H1 (cell line): ENCODE measurements around the gene KIF21A. TPM values are rescaled to one million over a fixed set of nuclear protein-coding genes. Genes with fewer than 3 reads are reported as not detected.

Experiments used
- CTCF ChIA-PET: fragments of 300-600 bp; sonication (Branson Sonifier 250); formaldehyde crosslinking; loops from one replicate; lab custom pipeline; 2021; ENCODE audit not compliant: partially characterized antibody; lab: Charles Lee
- POLR2A ChIA-PET: fragments of 300-600 bp; sonication (Branson Sonifier 250); formaldehyde crosslinking; loops from one replicate; lab custom pipeline; 2021; ENCODE audit warnings: inconsistent platforms; ENCODE audit not compliant: partially characterized antibody; lab: Charles Lee
- DNase-seq, 2 experiments: peaks; one replicate each; pipeline versions ENCODE4 v3.0.0 to v3.0.0-alpha.2; 2010 to 2022; ENCODE audit warnings: low spot score in 2 of 2, low read depth in 1 of 2, mixed read lengths in 1 of 2
- FAIRE-seq: peaks from 2 replicates; lab custom pipeline; 2011; peaks lifted over from hg19 to GRCh38; lab: Jason Lieb, UNC
- H2AFZ ChIP-seq: 2 replicates; pipeline ENCODE4 v1.8.1; 2012; ENCODE audit warnings: low read length, inconsistent platforms
- H2AK5ac ChIP-seq: 2 replicates; pipeline ENCODE4 v1.6.1; 2013; ENCODE audit warnings: low read depth, low read length
- H2BK120ac ChIP-seq: replicated peaks from 2 replicates; pipeline ENCODE3; 2013; ENCODE audit warnings: low read depth, low read length, inconsistent platforms
- H2BK12ac ChIP-seq: 2 replicates; pipeline ENCODE4 v1.6.1; 2013; ENCODE audit warnings: low read depth, low read length
- H2BK15ac ChIP-seq: 2 replicates; pipeline ENCODE4 v1.6.1; 2013; ENCODE audit warnings: low read length
- H2BK20ac ChIP-seq: 2 replicates; pipeline ENCODE4 v1.6.1; 2013; ENCODE audit warnings: low read length
- H2BK5ac ChIP-seq: 2 replicates; pipeline ENCODE4 v1.6.1; 2013; ENCODE audit warnings: low read depth, low read length
- H3K14ac ChIP-seq: 2 replicates; pipeline ENCODE4 v1.6.1; 2013; ENCODE audit warnings: inconsistent platforms; ENCODE audit not compliant: insufficient read length
- H3K18ac ChIP-seq: 2 replicates; pipeline ENCODE4 v1.6.1; 2013; ENCODE audit warnings: low read length; ENCODE audit errors: extremely low read depth
- H3K23ac ChIP-seq: 2 replicates; pipeline ENCODE4 v1.6.1; 2013; ENCODE audit warnings: inconsistent platforms; ENCODE audit not compliant: insufficient read length
- H3K23me2 ChIP-seq: 2 replicates; pipeline ENCODE4 v1.6.1; 2013; ENCODE audit warnings: low read depth, low read length
- H3K27ac ChIP-seq: 2 replicates; pipeline ENCODE4 v1.6.1; 2011; ENCODE audit warnings: low read depth, low read length, inconsistent platforms
- H3K27me3 ChIP-seq, 4 experiments: replicated peaks in 1 of 4; 1 replicate in 1 of 4; 2 replicates in 3 of 4; pipeline versions ENCODE4 v1.6.1 to v1.8.1; 2011 to 2013; ENCODE audit warnings: low read length in 3 of 4, mild to moderate bottlenecking in 3 of 4, inconsistent platforms in 2 of 4, mixed read lengths in 2 of 4, moderate library complexity in 1 of 4; ENCODE audit not compliant: control insufficient read depth in 3 of 4, insufficient read depth in 3 of 4; ENCODE audit errors: extremely low read depth in 1 of 4
- H3K36me3 ChIP-seq, 4 experiments: 2 replicates each; pipeline versions ENCODE4 v1.6.1 to v1.8.1; 2011 to 2013; ENCODE audit warnings: mild to moderate bottlenecking in 4 of 4, low read length in 3 of 4, moderate library complexity in 2 of 4, control low read depth in 1 of 4, inconsistent platforms in 1 of 4; ENCODE audit not compliant: insufficient read depth in 4 of 4, control insufficient read depth in 2 of 4
- H3K4ac ChIP-seq: replicated peaks from 2 replicates; pipeline ENCODE3; 2013; ENCODE audit warnings: low read length, low read depth, mixed read lengths, inconsistent platforms; ENCODE audit not compliant: insufficient read length
- H3K4me1 ChIP-seq, 4 experiments: replicated peaks in 1 of 4; 1 replicate in 1 of 4; 2 replicates in 3 of 4; pipeline versions ENCODE4 v1.6.1 to v1.8.1; 2011 to 2013; ENCODE audit warnings: low read length in 3 of 4, inconsistent platforms in 2 of 4, mixed read lengths in 1 of 4; ENCODE audit not compliant: insufficient read depth in 4 of 4, control insufficient read depth in 3 of 4
- H3K4me2 ChIP-seq, 2 experiments: 2 replicates each; pipeline versions ENCODE4 v1.6.1 to v1.8.1; 2011 to 2013; ENCODE audit warnings: low read depth in 2 of 2, low read length in 2 of 2, control low read depth in 1 of 2, inconsistent platforms in 1 of 2, mild to moderate bottlenecking in 1 of 2; ENCODE audit not compliant: insufficient read depth in 1 of 2
- H3K4me3 ChIP-seq, 4 experiments: fragments of 200-600, 300-600 bp in 1 of 4; sonication (generic), shearing (Covaris generic), sonication (Bioruptor Twin) in 1 of 4; 2 replicates each; pipeline versions ENCODE4 v1.5.1 to v1.8.1; 2011 to 2016; ENCODE audit warnings: low read length in 4 of 4, low read depth in 3 of 4, control low read depth in 2 of 4, inconsistent platforms in 2 of 4, mild to moderate bottlenecking in 2 of 4, mixed read lengths in 1 of 4, moderate library complexity in 1 of 4; ENCODE audit not compliant: insufficient read depth in 2 of 4; ENCODE audit errors: extremely low read depth in 1 of 4
- H3K56ac ChIP-seq: replicated peaks from 2 replicates; pipeline ENCODE3; 2013; ENCODE audit warnings: low read depth, mild to moderate bottlenecking, mixed read lengths, low read length, inconsistent platforms; ENCODE audit not compliant: insufficient read length
- H3K79me1 ChIP-seq: 2 replicates; pipeline ENCODE4 v1.6.1; 2013; ENCODE audit warnings: low read depth, low read length, control low read depth
- H3K79me2 ChIP-seq, 2 experiments: 2 replicates each; pipeline versions ENCODE4 v1.6.1 to v1.8.1; 2012 to 2013; ENCODE audit warnings: low read length in 2 of 2, mild to moderate bottlenecking in 2 of 2, inconsistent platforms in 1 of 2; ENCODE audit not compliant: insufficient read depth in 2 of 2, control insufficient read depth in 1 of 2
- H3K9ac ChIP-seq, 4 experiments: replicated peaks in 1 of 4; 1 replicate in 1 of 4; 2 replicates in 3 of 4; pipeline versions ENCODE4 v1.6.1 to v1.8.1; 2011 to 2013; ENCODE audit warnings: low read depth in 3 of 4, low read length in 3 of 4, control low read depth in 2 of 4, mild to moderate bottlenecking in 2 of 4, moderate library complexity in 2 of 4, inconsistent platforms in 1 of 4; ENCODE audit errors: extremely low read depth in 1 of 4
- H3K9me3 ChIP-seq, 2 experiments: 2 replicates each; pipeline versions ENCODE4 v1.6.1 to v1.8.1; 2012 to 2013; ENCODE audit warnings: mild to moderate bottlenecking in 2 of 2, moderate library complexity in 2 of 2, control low read depth in 1 of 2, inconsistent platforms in 1 of 2, low read depth in 1 of 2, low read length in 1 of 2, mixed read lengths in 1 of 2; ENCODE audit not compliant: insufficient read depth in 2 of 2
- H4K20me1 ChIP-seq, 2 experiments: replicated peaks in 1 of 2; 2 replicates each; pipeline versions ENCODE3 to v1.8.1; 2011 to 2013; ENCODE audit warnings: inconsistent platforms in 2 of 2, low read length in 2 of 2, mild to moderate bottlenecking in 1 of 2; ENCODE audit not compliant: insufficient read depth in 2 of 2, control insufficient read depth in 1 of 2
- H4K5ac ChIP-seq: 2 replicates; pipeline ENCODE4 v1.6.1; 2013; ENCODE audit warnings: low read length, low read depth, mixed read lengths, inconsistent platforms; ENCODE audit not compliant: insufficient read length
- H4K8ac ChIP-seq: 2 replicates; pipeline ENCODE4 v1.8.0; 2013; ENCODE audit warnings: mild to moderate bottlenecking, moderate library complexity, low read length, inconsistent platforms; ENCODE audit not compliant: insufficient read depth; ENCODE audit errors: extremely low read depth
- H4K91ac ChIP-seq: replicated peaks from 2 replicates; pipeline ENCODE3; 2013; ENCODE audit warnings: low read length, mixed read lengths, inconsistent platforms; ENCODE audit not compliant: insufficient read length
- ASH2L ChIP-seq: fragments of 200-600, 300-600 bp; sonication (generic); IDR thresholded peaks from one replicate; pipeline ENCODE4 v1.7.1; 2017; ENCODE audit warnings: low read length
- BRCA1 ChIP-seq: IDR thresholded peaks from 2 replicates; pipeline ENCODE4 v1.6.1; 2012; ENCODE audit warnings: low read depth, low read length, improper control_type of control experiment
- CHD1 ChIP-seq: IDR thresholded peaks from 2 replicates; pipeline ENCODE4 v1.6.1; 2012; ENCODE audit warnings: low read depth, low read length, improper control_type of control experiment
- E2F6 ChIP-seq: IDR thresholded peaks from 2 replicates; pipeline ENCODE4 v1.6.1; 2012; ENCODE audit warnings: inconsistent platforms
- EP300 ChIP-seq, 2 experiments: IDR thresholded peaks; 1 replicate in 1 of 2; 2 replicates in 1 of 2; pipeline ENCODE4 v1.6.1; 2011 to 2012; ENCODE audit warnings: low read depth in 2 of 2, low read length in 2 of 2, mild to moderate bottlenecking in 2 of 2, borderline replicate concordance in 1 of 2, inconsistent platforms in 1 of 2, moderate library complexity in 1 of 2
- GABPA ChIP-seq: IDR thresholded peaks from 2 replicates; pipeline ENCODE4 v1.6.1; 2011; ENCODE audit warnings: mild to moderate bottlenecking, low read length, moderate library complexity, borderline replicate concordance; ENCODE audit not compliant: insufficient read depth
- KDM1A ChIP-seq: fragments of 200-600, 300-600 bp; sonication (generic); IDR thresholded peaks from 2 replicates; pipeline ENCODE4 v1.7.1; 2016; ENCODE audit warnings: mild to moderate bottlenecking, low read length, borderline replicate concordance
- NANOG ChIP-seq: IDR thresholded peaks from 2 replicates; pipeline ENCODE4 v1.6.1; 2011; ENCODE audit warnings: low read length, low read depth, mild to moderate bottlenecking, inconsistent platforms; ENCODE audit not compliant: insufficient read depth, poor library complexity, severe bottlenecking
- SAP30 ChIP-seq: fragments of 300-600 bp; sonication (generic); IDR thresholded peaks from 2 replicates; pipeline ENCODE4 v1.7.1; 2012; ENCODE audit warnings: low read length, moderate library complexity, mild to moderate bottlenecking, inconsistent platforms; ENCODE audit not compliant: insufficient read depth, insufficient replicate concordance
- SP1 ChIP-seq: IDR thresholded peaks from 2 replicates; pipeline ENCODE4 v1.6.1; 2011; ENCODE audit warnings: low read depth, low read length
- SP2 ChIP-seq: IDR thresholded peaks from 2 replicates; pipeline ENCODE4 v1.6.1; 2012; ENCODE audit warnings: mild to moderate bottlenecking, low read length, inconsistent platforms
- SRF ChIP-seq: IDR thresholded peaks from 2 replicates; pipeline ENCODE4 v1.6.1; 2011; ENCODE audit warnings: mild to moderate bottlenecking, low read depth, low read length, moderate library complexity
- TAF7 ChIP-seq: optimal IDR thresholded peaks from 2 replicates; pipeline ENCODE3; 2011; ENCODE audit warnings: low read depth, mild to moderate bottlenecking, inconsistent platforms, low read length, moderate library complexity, borderline replicate concordance
- TBP ChIP-seq: IDR thresholded peaks from 2 replicates; pipeline ENCODE4 v1.6.1; 2011; ENCODE audit warnings: low read depth, low read length, improper control_type of control experiment
- WGBS, 2 experiments: shearing (Covaris generic) in 1 of 2; methylation state at CpG; one replicate each; pipeline versions ENCODE4 v1.1.6 to v1.1.7; 2013 to 2015; ENCODE audit warnings: low lambda C conversion rate in 2 of 2, mixed read lengths in 2 of 2, inconsistent platforms in 1 of 2, low coverage in 1 of 2, missing lambda C conversion rate in 1 of 2; ENCODE audit not compliant: insufficient replicate concordance in 2 of 2, insufficient coverage in 1 of 2, insufficient read length in 1 of 2; ENCODE audit errors: extremely low coverage in 1 of 2, missing lambda C conversion rate in 1 of 2; 5-methylcytosine and 5-hydroxymethylcytosine counted together
- polyA plus RNA-seq, 7 experiments: library from polyadenylated mRNA; depleted of rRNA in 3 of 7; stranded (reverse) in 5 of 7; unstranded in 2 of 7; fragments of >200 nt in 5 of 7; fragments of 200-250 nt in 2 of 7; gene quantifications; 1 replicate in 5 of 7; 2 replicates in 1 of 7; 4 replicates in 1 of 7; pipeline versions ENCODE4 v1.2.1 to v1.2.3, GENCODE V29; 2011 to 2013; ENCODE audit warnings: missing spikeins in 2 of 7, mixed read lengths in 2 of 7
- total RNA-seq: library from RNA; stranded (reverse); fragmentation: NEBNext Ultra II Directional; extraction: Animal tissue kit (Norgen Biotek cat#: 25700); gene quantifications from 2 replicates; pipeline ENCODE4 v1.2.1, GENCODE V29; 2021

Gene KIF21A
- total and polyA plus RNA-seq, 2 of the 8 experiments (the other 6 are each of a cell fraction or from before 2014, with no cell fraction given), result 10.0 to 26.0 TPM

- no peak overlapping the region; a peak in 1 of 4 replicates for H3K4me2 ChIP-seq
- H2BK20ac ChIP-seq, result no peak overlapping the region
- no peaks in the 10 kb centered on the region for H3K9me3 ChIP-seq
- ChIA-PET CTCF (interaction anchor here (0.7 to 1.3 kb wide), 4 partner anchors 24 to 186 kb away, joined by 3 read pairs; a partner anchor contains a TSS), POLR2A (no interaction called here)
- H3K18ac ChIP-seq, result no peak overlapping the region
- H3K27ac ChIP-seq, result no peak overlapping the region
- no peak overlapping the region for H3K4ac ChIP-seq
- H3K9ac ChIP-seq, result no peak overlapping the region
- no peak for FAIRE-seq
- H2BK5ac ChIP-seq, result no peak overlapping the region
- no peaks in the 10 kb centered on the region; a peak in 1 of 7 replicates for H3K27me3 ChIP-seq
- H3K14ac ChIP-seq, result no peak overlapping the region
- no peak overlapping the region for H3K56ac ChIP-seq
- H2BK12ac ChIP-seq, result no peak overlapping the region
- H4K5ac ChIP-seq, result no peak overlapping the region
- no peak overlapping the region for H2AK5ac ChIP-seq
- H3K79me1 ChIP-seq, result no peaks in the 10 kb centered on the region
- H2AFZ ChIP-seq, result no peak overlapping the region
- H3K36me3 ChIP-seq, result no peaks in the 10 kb centered on the region
- H3K4me1 ChIP-seq, result peaks cover 0 to 12% (median 7%) of the 10 kb centered on the region in 4 experiments; a peak in 4 of 7 replicates
- no peak for TF ChIP-seq BRCA1
- TF ChIP-seq SP1, result no peak
- TF ChIP-seq EP300 (IDR thresholded peaks at IDR 0.05; ENCODE audit: borderline replicate concordance in 1 of 2, low read depth in 2 of 2, low read length in 2 of 2), result no peak
- TF ChIP-seq TBP, result no peak
- no peak for TF ChIP-seq ASH2L
- no peak for TF ChIP-seq SRF
- no peak for TF ChIP-seq TAF7
- no peak for TF ChIP-seq E2F6
- no peak for TF ChIP-seq NANOG
- TF ChIP-seq SAP30, result no peak
- TF ChIP-seq GABPA, result no peak
- TF ChIP-seq SP2, result no peak
- TF ChIP-seq KDM1A, result no peak
- TF ChIP-seq CHD1, result no peak
- H4K20me1 ChIP-seq, result no peaks in the 10 kb centered on the region
- no peak for DNase-seq
- H4K8ac ChIP-seq, result no peak overlapping the region
- no peak overlapping the region for H3K4me3 ChIP-seq
- H2BK120ac ChIP-seq, result no peak overlapping the region
- 80% methylated on average over 1 of the region's 1 CpG; no CpG with 5 or more reads in 1 of the 2 experiments for WGBS, 2 experiments
- H3K79me2 ChIP-seq, result peaks cover 0 to 65% of the 10 kb centered on the region in 2 experiments; a peak in 2 of 4 replicates
- no peak overlapping the region for H4K91ac ChIP-seq
- no peak overlapping the region for H2BK15ac ChIP-seq
- no peak overlapping the region for H3K23ac ChIP-seq
- H3K23me2 ChIP-seq, result peaks cover 6% of the 10 kb centered on the region; the same call in 1 of the 2 replicates
Measured at GRCh38 chr12:39440101-39440500, 2.8 kb downstream of the KIF21A start.
